Endothelial cell (in vitro differentiated cells): ENCODE results near the gene CSGALNACT2. TPM values are rescaled to one million over a fixed set of nuclear protein-coding genes. Genes with fewer than 3 reads are reported as not detected.
"Not testable (repeated sequence)": the region's sequence is repeated elsewhere in the genome, so short reads cannot be mapped to it uniquely, and the experiment has no call there.

Experiments used
- DNase-seq: peaks from one replicate; pipeline ENCODE4 v3.0.0; 2021; ENCODE audit warnings: low spot score
- H3K27ac Mint-ChIP-seq: one replicate; pipeline ENCODE4 v1.8.0; 2021; ENCODE audit warnings: mixed read lengths, inconsistent platforms; ENCODE audit not compliant: unreplicated experiment
- H3K27me3 Mint-ChIP-seq: one replicate; pipeline ENCODE4 v1.8.0; 2021; ENCODE audit warnings: mild to moderate bottlenecking, moderate library complexity, mixed read lengths, inconsistent platforms; ENCODE audit not compliant: unreplicated experiment
- H3K36me3 Mint-ChIP-seq: one replicate; pipeline ENCODE4 v1.8.0; 2021; ENCODE audit warnings: mild to moderate bottlenecking, low read depth, mixed read lengths, inconsistent platforms; ENCODE audit not compliant: unreplicated experiment
- H3K4me1 Mint-ChIP-seq: one replicate; pipeline ENCODE4 v1.8.0; 2021; ENCODE audit warnings: mild to moderate bottlenecking, mixed read lengths, inconsistent platforms; ENCODE audit not compliant: unreplicated experiment
- H3K4me3 Mint-ChIP-seq: one replicate; pipeline ENCODE4 v1.8.0; 2021; ENCODE audit warnings: mild to moderate bottlenecking, mixed read lengths, inconsistent platforms; ENCODE audit not compliant: unreplicated experiment
- H3K9me3 Mint-ChIP-seq: one replicate; pipeline ENCODE4 v1.8.0; 2021; ENCODE audit warnings: mixed read lengths, inconsistent platforms; ENCODE audit not compliant: unreplicated experiment
- total RNA-seq: library from RNA; stranded (reverse); fragmentation: NEBNext Ultra II Directional; extraction: Animal tissue kit (Norgen Biotek cat#: 25700); gene quantifications from one replicate; pipeline ENCODE4 v1.2.1, GENCODE V29; 2021; ENCODE audit not compliant: unreplicated experiment
- TF ChIP-seq, protein P1 (sequence below): fragments of 200-600 bp; sonication (generic); IDR thresholded peaks from one replicate; pipeline ENCODE4 v1.5.0; 2021; ENCODE audit warnings: antibody characterized with exemption; ENCODE audit not compliant: unreplicated experiment

CSGALNACT2 gene
- total RNA-seq, 1 donor from 2014 or later: 3.8 TPM

DNA sequence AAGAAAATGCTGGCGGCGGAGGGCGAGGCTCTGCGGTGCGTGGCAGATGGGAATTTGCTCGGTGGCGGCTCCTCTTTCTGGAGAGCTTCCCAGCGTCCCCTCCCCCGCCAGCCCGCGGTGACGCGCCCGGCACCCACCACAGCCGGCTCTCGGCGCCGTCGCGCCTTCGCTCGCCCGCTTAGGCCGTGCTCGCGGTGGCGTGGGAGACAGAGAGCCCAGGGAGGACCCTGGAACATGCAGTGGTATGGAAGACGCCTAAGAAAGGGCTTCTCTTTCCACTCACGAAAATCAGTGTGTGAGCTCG lies 576 bp upstream of the CSGALNACT2 start:
- Mint-ChIP-seq H3K4me1 (peaks cover 5% of the 10 kb centered on the region), H3K27ac (no peak overlapping the region), H3K4me3 (peak overlapping the region; percentile 96), H3K36me3 (no peaks in the 10 kb centered on the region), H3K27me3 (peaks cover 8% of the 10 kb centered on the region), H3K9me3 (no peaks in the 10 kb centered on the region)
- TF ChIP-seq, protein P1, sequence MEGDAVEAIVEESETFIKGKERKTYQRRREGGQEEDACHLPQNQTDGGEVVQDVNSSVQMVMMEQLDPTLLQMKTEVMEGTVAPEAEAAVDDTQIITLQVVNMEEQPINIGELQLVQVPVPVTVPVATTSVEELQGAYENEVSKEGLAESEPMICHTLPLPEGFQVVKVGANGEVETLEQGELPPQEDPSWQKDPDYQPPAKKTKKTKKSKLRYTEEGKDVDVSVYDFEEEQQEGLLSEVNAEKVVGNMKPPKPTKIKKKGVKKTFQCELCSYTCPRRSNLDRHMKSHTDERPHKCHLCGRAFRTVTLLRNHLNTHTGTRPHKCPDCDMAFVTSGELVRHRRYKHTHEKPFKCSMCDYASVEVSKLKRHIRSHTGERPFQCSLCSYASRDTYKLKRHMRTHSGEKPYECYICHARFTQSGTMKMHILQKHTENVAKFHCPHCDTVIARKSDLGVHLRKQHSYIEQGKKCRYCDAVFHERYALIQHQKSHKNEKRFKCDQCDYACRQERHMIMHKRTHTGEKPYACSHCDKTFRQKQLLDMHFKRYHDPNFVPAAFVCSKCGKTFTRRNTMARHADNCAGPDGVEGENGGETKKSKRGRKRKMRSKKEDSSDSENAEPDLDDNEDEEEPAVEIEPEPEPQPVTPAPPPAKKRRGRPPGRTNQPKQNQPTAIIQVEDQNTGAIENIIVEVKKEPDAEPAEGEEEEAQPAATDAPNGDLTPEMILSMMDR: no peak
- no peak for DNase-seq

DNA sequence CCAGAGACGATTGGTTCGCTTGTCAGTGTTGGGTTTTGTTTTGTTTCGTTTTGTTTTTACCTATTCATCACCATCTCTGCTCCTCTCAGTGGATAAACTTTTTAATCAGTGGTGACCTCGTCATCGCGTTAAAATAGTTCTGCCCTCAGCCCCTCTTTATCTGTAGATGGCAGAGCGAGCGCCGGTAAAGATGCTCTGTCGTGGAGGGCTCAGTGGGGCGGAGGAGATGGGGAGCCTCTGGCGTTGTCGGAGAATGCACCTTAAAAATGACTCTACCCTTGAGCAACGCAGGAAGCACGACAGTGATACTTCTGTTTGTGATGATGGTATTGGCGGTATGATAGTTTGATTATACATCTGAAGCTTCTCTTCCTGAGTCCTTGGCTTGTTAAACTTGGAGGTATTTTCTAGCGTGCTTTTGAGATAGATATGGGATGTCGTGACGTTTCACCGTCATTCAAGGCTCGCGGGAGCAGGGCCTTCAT lies 554 bp downstream of the CSGALNACT2 start:
- H3K4me1 Mint-ChIP-seq: peaks cover 5% of the 10 kb centered on the region
- no peaks in the 10 kb centered on the region for H3K36me3 Mint-ChIP-seq
- H3K27ac Mint-ChIP-seq: no peak overlapping the region
- DNase-seq: no peak
- H3K27me3 Mint-ChIP-seq: peaks cover 8% of the 10 kb centered on the region
- peak overlapping the region; percentile 91 for H3K4me3 Mint-ChIP-seq
- H3K9me3 Mint-ChIP-seq: no peaks in the 10 kb centered on the region
- TF ChIP-seq, protein P1: no peak

DNA sequence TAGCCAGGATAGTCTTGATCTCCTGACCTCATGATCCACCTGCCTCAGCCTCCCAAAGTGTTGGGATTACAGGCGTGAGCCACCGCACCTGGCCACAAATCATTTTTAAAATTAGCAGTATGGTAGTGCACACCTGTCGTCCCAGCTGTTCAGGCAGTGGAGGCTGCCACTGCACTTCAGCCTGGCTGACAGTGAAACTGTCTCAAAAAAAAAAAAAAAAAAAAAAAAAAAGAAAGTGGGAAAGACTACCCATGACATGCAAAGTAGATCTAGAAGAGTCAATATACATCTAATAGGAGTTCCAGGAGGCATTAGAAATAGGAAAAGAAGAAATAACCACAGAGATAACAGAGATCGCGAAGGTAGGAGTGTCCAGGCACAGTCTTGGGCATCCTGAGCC lies 3.2 kb downstream of the CSGALNACT2 start:
- TF ChIP-seq, protein P1: no peak
- H3K4me3 Mint-ChIP-seq: no peak overlapping the region
- no peaks in the 10 kb centered on the region for H3K9me3 Mint-ChIP-seq
- no peak for DNase-seq
- peaks cover 8% of the 10 kb centered on the region for H3K27me3 Mint-ChIP-seq
- peaks cover 5% of the 10 kb centered on the region for H3K4me1 Mint-ChIP-seq
- H3K36me3 Mint-ChIP-seq: no peaks in the 10 kb centered on the region
- H3K27ac Mint-ChIP-seq: no peak overlapping the region

DNA sequence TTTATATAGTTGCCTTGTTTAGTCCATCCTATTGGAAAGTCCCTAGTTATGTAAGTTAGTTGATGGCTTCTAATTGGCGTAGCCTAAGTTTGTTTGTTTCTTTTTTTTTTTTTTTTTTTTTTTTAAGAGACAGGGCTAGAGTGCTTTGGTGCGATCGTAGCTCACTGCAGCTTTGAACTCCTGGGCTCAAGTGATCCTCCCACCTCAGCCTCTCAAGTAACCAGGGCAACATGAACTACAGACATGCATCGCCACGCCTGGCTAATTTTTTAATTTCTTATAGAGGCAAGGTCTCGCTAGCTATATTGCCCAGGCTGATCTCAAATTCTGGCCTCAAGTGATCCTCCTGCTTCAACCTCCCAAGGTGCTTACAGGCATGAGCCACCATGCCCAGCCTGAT lies 7.1 kb downstream of the CSGALNACT2 start:
- H3K9me3 Mint-ChIP-seq: no peaks in the 10 kb centered on the region
- no peak overlapping the region for H3K4me3 Mint-ChIP-seq

DNA sequence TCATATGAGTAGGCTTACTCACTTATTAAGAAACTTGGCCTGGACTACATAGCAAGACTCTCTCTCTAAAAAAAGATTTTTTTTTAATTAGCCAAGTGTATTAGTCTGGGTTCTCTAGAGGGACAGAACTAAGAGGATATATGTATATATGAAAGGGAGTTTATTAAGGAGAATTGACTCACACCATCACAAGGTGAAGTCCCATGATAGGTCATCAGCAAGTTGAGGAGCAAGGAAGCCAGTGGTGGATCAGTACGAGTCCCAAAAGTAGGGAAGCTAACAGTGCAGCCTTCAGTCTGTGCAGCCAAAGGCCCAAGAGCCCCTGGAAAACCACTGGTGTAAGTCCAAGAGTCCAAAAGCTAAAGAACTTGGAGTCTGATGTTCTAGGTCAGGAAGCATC lies 7.7 kb downstream of the CSGALNACT2 start:
- H3K27me3 Mint-ChIP-seq, H3K4me3 Mint-ChIP-seq, H3K9me3 Mint-ChIP-seq: not testable (repeated sequence)

More for the DNA sequence above, 7.1 kb downstream of the CSGALNACT2 start:
- Mint-ChIP-seq H3K27ac (no peak overlapping the region), H3K27me3 (no peaks in the 10 kb centered on the region), H3K36me3 (no peaks in the 10 kb centered on the region), H3K4me1 (no peaks in the 10 kb centered on the region)
- no peak for DNase-seq
- TF ChIP-seq, protein P1: no peak

DNA sequence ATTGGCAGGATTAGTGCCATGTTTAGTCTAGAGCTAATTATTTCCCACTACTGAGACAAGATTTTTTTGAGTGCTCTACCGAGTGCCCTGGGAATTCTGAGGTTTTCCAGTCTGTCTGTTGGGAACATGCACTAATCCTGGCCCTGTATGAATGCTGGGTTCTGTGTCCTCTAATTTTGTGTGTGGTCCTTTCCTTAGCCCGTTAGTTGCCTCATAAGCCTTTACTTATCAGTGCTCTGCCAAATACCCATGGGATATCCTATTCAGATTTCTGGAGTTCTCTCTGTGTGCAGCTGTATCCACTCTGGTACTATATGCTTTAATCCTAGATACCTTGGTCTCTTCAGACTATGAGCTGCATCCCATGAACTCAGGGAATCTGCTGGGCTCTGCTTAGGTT lies 13.1 kb downstream of the CSGALNACT2 start:
- Mint-ChIP-seq H3K9me3 (no peaks in the 10 kb centered on the region), H3K27ac (no peak overlapping the region), H3K4me3 (no peak overlapping the region), H3K36me3 (no peaks in the 10 kb centered on the region), H3K4me1 (no peaks in the 10 kb centered on the region), H3K27me3 (no peaks in the 10 kb centered on the region)
- DNase-seq: no peak
- TF ChIP-seq, protein P1: no peak

More for the DNA sequence above, 7.7 kb downstream of the CSGALNACT2 start:
- H3K4me1 Mint-ChIP-seq, H3K36me3 Mint-ChIP-seq, DNase-seq, H3K27ac Mint-ChIP-seq: not testable (repeated sequence)
